Stimulated activated CD8-positive, alpha-beta memory T cell treated with anti-CD3 and anti-CD28 coated beads, Interleukin-12 subunit alpha, Interleukin-12 subunit beta, amount 100 ng/mL, for 1 hour (primary cell): ENCODE measurements around the gene MMAB.

Experiments
- DNase-seq: peaks from one replicate; pipeline ENCODE4 v3.0.0-alpha.2; 2020; ENCODE audit warnings: low read depth

Gene MMAB

DNA sequence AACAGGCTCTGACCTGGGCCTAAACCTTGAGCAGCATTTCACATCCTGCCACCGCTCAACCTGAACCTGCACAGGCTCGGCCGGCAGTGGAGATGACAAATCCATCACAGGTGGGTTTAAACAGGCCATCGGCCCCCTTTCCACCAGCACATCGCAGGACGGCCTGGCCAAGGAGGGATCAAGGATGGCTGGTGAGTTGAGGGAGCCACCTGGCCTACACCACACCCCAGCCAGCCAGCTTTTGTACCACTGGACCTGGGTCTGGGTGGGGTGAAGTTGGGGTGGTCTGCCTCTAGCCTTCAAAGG lies 14.2 kb downstream of the MMAB start:
- DNase-seq: no peak

DNA sequence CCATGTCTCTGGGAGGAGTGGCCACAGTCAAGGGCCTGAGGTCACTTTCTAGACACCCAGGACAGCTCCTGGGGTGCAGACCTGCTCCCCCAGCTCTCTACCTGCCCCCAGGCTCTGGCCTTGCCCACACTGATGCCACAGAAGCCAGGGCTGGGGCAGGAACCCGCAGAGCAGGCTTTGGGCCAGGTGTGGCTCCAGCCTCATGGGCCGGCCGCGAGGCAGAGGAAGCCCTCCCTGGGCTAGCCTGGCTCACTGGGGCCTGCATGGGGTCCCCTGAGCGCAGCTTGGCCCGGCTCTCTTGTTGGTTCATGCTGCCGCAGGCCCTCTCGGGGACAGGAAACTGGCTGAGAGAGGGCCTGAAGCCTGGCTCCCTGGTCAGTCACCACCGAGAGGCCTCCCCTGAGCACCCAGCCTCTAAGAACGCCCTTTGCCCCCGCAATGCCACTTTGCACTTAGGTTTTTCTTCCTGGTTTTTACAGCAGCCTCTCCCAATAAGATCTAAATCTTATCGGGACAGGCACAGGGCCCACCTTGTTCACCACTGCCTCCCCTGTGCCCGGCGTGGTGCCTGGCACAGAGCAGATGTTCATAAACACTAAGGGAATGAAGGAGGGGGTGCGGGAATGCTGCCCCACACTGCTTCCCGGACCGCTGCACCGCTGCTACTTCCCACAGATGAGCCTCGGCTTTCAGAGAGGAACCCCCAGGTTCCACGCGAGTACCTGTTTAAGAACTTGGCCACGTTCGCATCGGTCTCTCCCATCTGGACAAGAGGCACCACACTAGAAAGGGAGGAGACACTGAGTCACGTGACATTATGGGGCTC lies 14.7 kb downstream of the MMAB start:
- DNase-seq: no peak

DNA sequence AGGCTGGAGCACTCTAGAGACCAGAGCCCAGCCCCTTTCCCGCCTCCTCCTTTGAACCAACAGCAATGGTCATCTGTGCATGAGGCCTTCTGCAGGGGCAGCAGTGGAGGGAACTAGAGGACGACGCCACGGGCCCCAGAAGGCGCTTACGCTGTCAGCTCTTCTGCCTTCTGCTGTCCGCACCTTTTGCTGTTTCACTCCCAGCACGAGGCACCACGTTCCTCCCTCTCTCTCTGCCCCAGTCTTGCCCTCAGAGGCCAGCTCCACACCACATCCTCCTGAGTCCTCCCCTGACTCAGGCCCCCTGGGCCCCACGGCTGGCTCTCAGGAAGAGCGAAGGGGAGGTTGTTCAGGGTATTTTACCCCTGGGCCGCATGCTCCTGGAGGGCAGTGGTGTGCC lies 15.5 kb downstream of the MMAB start:
- DNase-seq: no peak

DNA sequence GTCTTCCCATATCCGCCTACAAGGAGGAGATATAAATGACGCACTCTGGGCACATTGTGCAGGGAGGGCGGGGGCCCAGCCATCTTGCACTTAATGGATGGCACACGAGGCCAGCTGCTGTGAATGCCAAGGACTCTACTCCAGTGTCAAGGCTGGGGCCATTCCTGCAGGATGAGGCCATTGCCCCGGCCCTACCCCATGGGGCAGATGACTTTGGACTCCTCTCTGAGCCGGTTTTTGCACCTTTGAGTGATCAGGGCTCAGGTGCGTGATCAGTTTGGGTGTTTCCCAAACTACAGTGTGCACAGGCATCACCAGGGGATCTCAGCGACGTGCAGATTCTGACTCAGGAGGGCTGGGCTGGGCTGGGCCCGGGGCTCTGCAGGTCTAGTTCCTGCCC lies 16.1 kb downstream of the MMAB start:
- DNase-seq: no peak

DNA sequence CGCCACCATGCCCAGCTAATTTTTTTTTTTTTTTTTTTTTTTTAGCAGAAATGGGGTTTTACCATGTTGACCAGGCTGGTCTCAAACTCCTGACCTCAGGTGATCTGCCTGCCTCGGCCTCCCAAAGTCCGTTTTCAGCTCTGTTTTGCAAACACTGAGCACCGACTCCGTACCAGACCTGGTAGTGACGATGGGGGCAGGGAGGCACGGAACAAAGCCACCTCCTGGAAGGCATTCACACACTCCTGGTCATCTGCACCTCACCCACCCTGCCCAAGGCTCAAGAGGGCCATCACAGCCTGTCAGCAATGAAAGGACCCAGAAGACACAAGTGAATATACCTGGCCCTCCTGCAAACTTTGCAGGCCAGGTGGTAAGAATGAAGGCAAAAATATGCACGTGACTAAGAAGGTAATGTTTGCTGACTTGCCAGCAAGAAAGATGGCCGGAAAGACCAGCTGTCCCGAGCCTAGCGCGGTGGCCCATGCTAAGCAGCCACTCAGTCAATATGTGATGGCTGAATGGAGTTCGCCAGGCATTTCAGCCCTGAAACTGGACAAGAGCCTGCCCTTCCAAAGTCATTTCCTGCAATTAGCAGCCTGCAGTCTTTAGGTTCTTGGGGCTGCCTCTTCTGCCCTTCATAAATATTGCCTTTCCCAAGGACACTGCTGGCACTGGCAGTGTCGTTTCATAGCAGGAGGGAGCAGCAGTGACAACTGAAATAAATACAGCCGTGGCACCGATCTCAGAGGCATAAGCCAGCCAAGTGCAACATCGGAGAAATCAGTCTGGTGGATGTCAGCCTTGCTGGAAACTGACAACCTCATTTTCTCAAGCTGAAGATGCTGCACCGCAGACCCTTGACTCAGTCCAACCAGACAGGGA lies 17.6 kb downstream of the MMAB start:
- DNase-seq: no peak

DNA sequence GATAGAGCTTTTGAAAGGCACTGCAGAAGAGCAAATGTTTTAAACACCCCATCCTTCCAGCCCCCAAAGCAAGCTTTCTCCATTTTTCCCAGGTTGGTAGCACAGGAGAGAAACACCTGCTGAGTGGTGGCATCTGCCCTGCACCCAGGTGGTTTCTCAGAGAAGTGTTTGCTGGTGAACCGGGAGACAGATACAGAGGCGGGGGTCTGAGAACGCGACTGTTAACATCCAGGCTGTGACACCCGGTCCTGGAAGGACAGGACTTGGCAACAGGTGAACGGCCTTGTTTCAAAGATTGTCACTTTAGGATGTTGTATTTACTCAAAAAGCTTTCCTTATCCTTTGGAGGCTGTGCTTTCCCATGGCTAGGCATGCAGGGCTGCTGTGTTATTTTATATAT lies 18.5 kb downstream of the MMAB start:
- no peak for DNase-seq

DNA sequence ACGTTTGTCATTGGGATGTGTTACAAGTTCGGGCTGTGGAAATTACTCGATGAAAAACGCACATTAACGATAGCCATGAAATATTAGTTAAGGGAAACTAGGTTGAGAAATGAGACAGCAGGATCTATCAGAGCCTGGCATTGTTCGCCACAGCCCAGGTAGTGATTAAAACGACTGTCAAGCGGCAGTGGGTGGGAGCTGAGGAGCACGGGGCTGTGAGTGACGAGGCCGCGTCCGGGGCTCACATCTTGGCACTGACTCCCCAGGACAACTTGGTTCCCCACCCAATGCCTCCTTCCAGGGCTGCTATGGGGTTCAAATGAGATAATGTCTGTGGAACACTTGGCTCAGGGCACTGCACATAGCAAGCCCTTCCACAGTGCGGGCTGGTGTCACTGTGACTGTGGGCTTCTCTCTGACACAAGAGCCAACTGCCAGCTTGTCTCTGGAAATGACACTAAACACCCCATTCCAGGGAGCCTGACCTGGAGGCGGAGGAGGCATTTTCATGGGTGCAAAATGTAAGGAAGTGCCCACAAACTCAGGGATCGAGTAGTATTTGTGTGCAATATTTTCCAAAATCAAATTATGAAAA lies 19.3 kb downstream of the MMAB start:
- DNase-seq: no peak

DNA sequence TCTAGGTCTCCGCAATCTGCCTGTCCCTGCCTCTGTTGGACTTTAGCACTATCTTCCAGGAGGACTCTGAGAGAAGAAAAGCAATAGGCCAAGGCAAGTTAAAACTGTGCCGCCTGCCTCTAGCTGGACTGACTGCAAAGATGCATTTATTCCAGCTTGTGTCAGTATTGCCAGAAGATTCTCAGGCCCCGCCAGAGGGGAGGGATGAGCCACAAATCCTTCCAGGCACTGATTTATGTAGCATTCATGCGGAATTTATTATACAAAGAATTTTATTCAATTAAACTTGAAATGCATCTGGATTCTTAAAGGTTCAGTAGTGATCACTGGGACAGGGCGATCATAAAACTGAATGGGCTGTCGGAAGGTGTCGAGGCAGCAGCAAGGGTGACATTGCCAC lies 19.8 kb downstream of the MMAB start:
- no peak for DNase-seq

DNA sequence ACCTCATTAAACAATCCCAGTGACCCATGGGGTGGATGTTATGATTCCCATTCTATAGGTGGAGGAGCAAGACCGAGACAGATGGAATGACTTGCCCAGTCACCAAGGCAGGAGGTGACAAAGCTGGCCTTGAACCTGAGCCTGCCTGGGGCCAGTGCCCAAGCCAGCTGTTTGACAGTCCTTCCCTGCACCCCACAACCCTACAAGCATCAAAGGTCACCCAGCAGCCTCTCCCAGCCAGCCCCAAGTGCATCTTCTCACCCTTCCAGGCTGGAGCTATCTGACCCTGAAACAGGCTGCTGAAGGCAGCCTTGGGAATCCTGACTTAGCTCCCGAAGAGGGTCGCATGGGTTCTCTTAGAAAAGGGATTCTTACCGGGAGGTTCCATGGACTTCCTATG lies 20.3 kb downstream of the MMAB start:
- no peak for DNase-seq

DNA sequence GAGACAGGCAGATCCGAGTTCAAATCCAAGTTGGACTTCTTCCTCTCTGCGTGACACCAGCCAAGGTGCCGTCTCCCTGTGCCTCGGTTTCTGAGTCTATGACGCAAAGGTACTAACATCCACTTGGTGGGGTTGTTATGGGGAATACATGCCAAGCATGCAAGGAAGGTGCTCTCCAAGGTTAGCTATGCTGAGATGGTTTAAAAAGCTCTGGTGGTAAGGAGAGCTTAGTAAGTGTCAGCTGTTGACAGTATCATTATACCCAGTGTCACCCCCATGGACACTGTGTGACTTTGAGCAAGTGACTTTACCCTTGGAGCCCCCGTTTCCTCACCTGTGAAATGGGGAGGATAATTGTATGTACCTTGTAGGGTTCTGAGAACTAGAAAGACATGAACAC lies 22.2 kb downstream of the MMAB start:
- DNase-seq: no peak

DNA sequence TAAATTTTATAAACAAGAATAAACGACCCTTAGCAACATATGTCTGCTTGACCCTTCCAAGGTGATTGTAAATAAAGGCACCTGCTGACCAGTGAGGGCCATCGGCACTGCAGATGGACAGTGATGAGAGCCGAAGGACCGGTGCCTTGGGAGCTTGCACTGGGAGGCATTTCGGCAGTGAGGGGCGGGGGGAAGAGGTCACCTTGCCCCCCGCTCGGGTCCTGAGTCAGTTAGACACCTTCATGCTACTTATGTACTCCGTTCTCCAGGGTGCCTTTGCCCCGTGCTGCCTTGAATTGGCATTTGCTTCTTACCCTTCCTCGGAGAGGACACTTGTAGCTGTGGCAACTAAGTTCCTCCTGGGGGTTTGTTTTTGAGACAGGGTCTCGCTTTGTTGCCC lies 23.0 kb downstream of the MMAB start:
- DNase-seq: no peak

DNA sequence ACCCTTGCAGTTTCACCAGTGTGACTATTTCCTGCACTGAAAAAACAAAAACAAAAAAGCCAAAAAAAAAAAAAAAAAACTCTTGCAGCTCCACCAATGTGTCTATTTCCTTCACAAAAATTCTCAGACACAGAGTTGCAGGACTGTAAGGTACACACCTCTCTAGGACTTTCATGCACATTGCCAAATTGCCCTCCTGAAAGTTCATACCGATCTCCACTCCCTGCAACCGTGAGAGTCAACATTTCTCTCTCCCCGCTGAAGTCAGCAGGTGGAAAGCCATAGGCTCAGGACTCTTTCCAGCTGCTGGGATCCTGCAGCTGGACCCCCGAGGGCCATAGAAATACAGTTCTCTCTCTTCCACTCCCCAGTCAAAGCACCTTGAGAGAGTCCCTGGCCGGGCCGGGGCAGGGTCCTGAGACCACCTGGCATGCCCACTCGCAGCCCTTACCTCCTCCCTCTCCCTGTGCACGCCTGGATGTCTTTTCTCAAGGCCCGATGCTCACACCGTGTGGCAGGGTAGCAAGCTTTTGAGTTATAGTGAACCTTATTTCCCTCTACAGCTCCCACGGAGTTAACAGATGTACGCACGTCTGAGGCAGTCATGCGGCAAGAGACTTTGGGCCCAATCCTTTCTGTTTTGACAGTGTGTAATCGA lies 23.6 kb downstream of the MMAB start:
- DNase-seq: no peak

DNA sequence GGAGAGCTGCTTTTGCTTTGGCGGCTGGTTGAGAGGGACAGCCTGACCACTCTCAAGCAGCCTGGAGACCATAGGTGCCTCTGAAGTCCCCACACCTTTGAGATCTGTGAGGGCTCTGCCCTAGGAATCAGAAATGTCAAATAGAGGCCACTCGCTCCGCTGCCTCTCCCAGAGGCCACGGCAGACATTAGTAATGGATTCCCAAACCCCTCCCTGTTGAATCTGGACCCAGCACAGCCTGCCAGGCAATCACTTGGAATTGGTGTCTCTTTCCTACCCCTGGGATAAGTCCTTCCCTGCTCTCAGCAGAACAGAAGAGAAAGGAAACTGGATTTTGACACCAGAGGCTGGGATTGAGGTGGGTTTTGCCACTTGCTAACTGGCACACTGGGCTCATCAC lies 25.0 kb downstream of the MMAB start:
- DNase-seq: no peak

DNA sequence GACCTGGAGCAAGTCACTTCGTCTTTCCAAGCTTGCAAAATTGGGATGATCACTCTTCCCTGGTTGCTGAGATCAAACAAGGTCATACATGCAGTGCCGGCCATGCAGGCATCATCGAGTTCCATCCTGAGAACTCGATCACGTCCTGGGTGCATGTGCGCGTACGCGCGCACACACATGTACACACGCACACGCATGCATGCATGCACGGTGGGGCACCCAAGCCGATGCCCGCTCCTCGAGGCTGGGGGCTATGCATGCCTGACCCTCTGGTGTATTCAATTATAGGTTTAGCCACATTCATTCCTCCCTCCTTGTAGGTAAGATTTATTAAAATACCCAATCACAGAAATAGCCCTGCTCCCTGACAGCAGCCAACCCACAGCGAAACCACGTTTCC lies 26.0 kb downstream of the MMAB start:
- no peak for DNase-seq

DNA sequence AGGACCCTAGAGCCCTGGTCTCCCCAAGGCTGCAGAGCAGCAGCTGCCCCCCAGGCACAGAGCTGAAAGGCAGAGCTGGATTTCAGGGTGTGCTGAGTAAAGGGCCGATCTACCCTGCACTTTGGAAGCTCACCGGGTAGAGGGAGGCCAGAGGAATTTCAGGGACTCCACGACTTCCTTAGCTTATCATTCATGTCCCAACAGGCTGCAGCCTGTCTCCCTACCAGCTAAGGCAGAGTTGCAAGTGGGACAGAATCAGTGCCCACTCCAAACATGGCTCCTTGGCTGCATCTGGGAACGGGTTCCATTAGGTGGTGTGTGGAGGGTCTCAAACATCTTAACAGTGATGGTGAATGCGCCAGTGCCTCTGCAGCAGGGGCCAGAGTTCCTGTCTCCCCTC lies 27.5 kb downstream of the MMAB start:
- DNase-seq: no peak

DNA sequence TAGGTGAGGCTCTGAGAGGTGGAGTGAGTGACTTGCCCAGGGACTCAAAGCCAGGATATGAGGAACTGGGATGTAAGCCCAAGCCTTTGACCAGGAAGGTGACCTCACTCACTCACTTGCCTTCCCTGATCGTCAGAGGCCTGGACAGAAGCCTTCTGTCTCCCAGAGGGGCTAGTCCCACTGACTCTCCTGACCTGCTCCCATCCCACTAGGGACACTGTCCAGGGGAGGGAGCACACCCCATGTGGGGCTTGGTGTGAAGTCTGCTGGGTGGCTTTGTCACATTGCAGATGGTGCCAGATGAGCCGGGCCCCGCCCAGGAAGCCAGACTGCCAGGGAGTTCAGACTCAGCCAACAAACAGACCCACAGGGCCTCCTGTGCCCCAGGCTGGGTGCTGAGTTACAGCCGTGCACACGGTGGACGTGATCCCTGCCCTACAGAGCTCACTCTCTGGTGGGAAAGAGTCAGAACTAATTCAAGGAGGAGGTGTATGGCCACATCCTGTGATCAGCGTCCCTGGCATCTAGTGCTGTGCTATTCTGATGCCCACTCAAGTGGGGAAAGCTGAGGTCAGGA lies 28.3 kb downstream of the MMAB start:
- DNase-seq: no peak

DNA sequence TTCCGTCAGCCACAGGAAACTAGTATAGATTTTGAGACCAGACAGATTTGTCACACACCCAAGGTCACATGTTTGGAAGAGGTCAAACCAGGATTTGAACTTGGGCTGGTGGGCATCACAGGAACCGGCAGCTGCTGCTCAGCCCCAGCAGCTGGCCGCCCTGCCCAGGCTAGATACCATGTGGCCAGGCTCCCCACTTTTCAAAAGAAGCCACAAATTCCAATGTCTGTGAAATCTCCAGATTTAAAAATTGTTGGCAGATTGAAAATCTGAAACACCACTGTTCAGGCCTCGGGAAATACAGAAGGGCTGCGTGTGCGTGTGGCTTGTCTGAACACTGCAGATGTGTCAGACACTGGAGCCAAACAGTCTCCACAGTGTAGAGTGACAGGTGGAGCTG lies 30.4 kb downstream of the MMAB start:
- DNase-seq: no peak

DNA sequence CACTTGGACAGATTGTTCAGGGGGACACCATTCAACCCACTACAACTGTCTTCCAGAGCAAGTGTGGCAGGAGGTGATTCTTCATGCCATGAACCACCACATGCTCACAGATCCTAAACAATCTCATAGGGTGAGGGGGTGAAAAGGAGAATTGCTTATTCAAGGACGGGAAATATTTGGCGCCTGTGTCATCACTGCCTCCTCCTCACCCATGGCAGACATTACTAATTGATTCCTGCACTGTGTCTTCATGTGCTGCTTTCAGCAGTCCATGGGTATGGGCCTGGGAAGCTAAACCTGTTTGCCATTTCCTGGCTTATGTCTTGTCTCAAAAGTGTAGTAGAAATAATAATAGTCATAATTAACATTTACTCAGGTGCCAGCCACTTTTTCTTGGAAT lies 31.3 kb downstream of the MMAB start:
- no peak for DNase-seq

DNA sequence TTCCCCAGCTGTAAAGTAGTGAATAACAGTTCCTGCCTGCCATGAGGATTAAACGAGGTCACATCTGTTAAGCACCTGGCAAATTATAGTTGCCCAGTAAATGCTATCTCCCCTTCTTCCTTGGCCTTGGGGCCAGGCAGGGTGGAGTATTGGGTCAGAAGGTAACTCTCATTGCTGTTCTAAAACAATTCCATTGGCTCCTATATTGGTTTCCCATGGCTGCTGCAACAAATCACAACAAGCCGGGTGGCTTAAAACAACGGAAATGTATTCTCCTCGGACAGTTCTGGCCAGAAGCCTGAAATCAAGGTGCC lies 31.9 kb downstream of the MMAB start:
- DNase-seq: no peak

DNA sequence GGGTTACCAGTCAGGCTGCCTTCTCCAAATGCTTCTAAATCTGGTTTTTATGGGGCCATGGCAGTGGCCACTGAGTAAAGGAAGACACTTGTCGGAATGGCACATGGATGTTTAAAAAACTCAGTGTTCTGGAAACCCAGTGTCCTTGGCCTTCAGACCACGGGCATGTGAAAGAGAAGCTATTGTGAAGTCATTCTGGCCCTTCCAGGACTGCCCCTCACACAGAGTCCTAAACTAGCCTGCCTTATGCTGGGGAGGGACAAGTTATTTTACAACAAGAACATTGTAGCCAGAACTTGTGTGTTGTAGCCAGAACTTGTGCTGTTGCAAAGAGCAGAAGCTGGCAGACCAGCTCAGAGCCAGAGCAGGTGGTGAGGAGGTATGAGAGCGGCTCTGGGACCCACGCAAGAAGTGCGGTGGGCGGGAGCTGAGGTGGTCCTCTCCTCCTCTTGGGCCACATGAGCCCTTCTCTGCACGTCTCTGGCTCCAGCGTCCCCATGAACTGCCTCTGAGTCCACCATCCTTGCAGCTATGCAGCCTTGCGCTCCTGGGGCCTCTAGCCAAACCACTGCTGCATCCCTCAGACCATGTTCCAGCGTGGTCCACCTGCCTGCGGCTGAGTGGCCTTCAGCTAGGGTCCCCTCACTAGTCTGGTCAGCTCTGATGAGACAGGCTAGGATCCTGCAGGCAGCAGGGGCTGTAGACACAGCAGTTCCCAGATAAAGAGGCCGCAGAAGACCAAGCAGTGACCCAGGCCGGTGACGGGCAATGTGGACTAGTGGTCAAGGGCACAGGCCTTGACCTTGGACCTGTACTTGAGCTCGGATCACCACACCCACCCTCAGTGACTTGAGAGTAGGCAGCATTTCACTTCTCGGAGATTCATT lies 32.5 kb downstream of the MMAB start:
- DNase-seq: no peak

DNA sequence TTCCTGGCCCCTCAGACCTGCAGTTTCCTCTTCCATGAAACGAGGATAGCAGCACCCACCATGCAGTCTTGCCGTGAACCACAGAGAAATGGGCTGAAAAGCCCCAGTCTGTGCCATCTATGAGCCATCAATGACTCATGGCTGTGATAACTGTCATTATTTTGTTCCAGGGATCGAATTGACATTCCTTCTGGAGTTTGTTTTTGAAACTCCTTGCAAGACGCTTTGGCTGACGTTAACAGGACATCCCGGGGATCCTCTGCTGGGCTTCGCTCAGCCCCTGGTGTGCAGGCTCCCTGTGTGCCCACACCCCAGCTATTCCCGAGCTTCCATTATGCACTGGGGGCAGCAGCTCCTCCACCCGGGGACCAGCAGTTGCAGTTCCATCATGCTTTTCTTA lies 33.8 kb downstream of the MMAB start:
- no peak for DNase-seq
